Measurements from ENCODE around the gene UPK1B.
"Not testable (repeated sequence)": the region's sequence is repeated elsewhere in the genome, so short reads cannot be mapped to it uniquely, and the experiment has no call there.

UPK1B gene

GRCh38 chr3:119242387-119243057 lies 69.1 kb downstream of the UPK1B start:
- not testable (repeated sequence) for H3K4me3 ChIP-seq (ENCODE audit: insufficient read depth, low read depth, low read length, poor library complexity, severe bottlenecking); H3K27ac ChIP-seq (ENCODE audit: insufficient read depth, low read length, poor library complexity, severe bottlenecking); H3K9me3 ChIP-seq (ENCODE audit: control insufficient read depth, low read length); DNase-seq; H3K27me3 ChIP-seq (replicated peaks; ENCODE audit: control insufficient read depth, insufficient read depth, low read length, poor library complexity, severe bottlenecking); H3K36me3 ChIP-seq (ENCODE audit: control insufficient read depth, insufficient read depth, low read length)
- H3K4me1 ChIP-seq (ENCODE audit: control insufficient read depth, insufficient read depth, low read length, poor library complexity, severe bottlenecking) = peaks cover 15% of the 10 kb centered on the region

- H3K4me3 ChIP-seq (ENCODE audit: insufficient read depth, low read depth, low read length, poor library complexity, severe bottlenecking); DNase-seq; H3K9me3 ChIP-seq (ENCODE audit: control insufficient read depth, low read length); H3K27ac ChIP-seq (ENCODE audit: insufficient read depth, low read length, poor library complexity, severe bottlenecking); H3K27me3 ChIP-seq (replicated peaks; ENCODE audit: control insufficient read depth, insufficient read depth, low read length, poor library complexity, severe bottlenecking); H3K36me3 ChIP-seq (ENCODE audit: control insufficient read depth, insufficient read depth, low read length): not testable (repeated sequence)
- peaks cover 15% of the 10 kb centered on the region for H3K4me1 ChIP-seq (ENCODE audit: control insufficient read depth, insufficient read depth, low read length, poor library complexity, severe bottlenecking)
Observed at GRCh38 chr3:119243058-119243529, 69.7 kb downstream of the UPK1B start.

- H3K27me3 ChIP-seq (replicated peaks; ENCODE audit: control insufficient read depth, insufficient read depth, low read length, poor library complexity, severe bottlenecking) = no peaks in the 10 kb centered on the region
- peaks cover 15% of the 10 kb centered on the region for H3K4me1 ChIP-seq (ENCODE audit: control insufficient read depth, insufficient read depth, low read length, poor library complexity, severe bottlenecking)
- no peaks in the 10 kb centered on the region for H3K9me3 ChIP-seq (ENCODE audit: control insufficient read depth, low read length)
- no peak overlapping the region for H3K27ac ChIP-seq (ENCODE audit: insufficient read depth, low read length, poor library complexity, severe bottlenecking)
- DNase-seq = no peak
- no peaks in the 10 kb centered on the region for H3K36me3 ChIP-seq (ENCODE audit: control insufficient read depth, insufficient read depth, low read length)
- no peak overlapping the region for H3K4me3 ChIP-seq (ENCODE audit: insufficient read depth, low read depth, low read length, poor library complexity, severe bottlenecking)
Observed at GRCh38 chr3:119243712-119244111, 70.3 kb downstream of the UPK1B start.

- no peak overlapping the region for H3K27ac ChIP-seq (ENCODE audit: insufficient read depth, low read length, poor library complexity, severe bottlenecking)
- H3K4me3 ChIP-seq (ENCODE audit: insufficient read depth, low read depth, low read length, poor library complexity, severe bottlenecking) = no peak overlapping the region
- no peaks in the 10 kb centered on the region for H3K27me3 ChIP-seq (replicated peaks; ENCODE audit: control insufficient read depth, insufficient read depth, low read length, poor library complexity, severe bottlenecking)
- DNase-seq = no peak
- H3K36me3 ChIP-seq (ENCODE audit: control insufficient read depth, insufficient read depth, low read length) = no peaks in the 10 kb centered on the region
- H3K4me1 ChIP-seq (ENCODE audit: control insufficient read depth, insufficient read depth, low read length, poor library complexity, severe bottlenecking) = no peaks in the 10 kb centered on the region
- H3K9me3 ChIP-seq (ENCODE audit: control insufficient read depth, low read length) = no peaks in the 10 kb centered on the region
Observed at GRCh38 chr3:119245778-119246177, 72.4 kb downstream of the UPK1B start.
